PC-3 (cell line): ENCODE results near the gene KIAA1217. TPM values are rescaled to one million over a fixed set of nuclear protein-coding genes. Genes with fewer than 3 reads are reported as not detected.

Experiments
- ATAC-seq: fragments of 200-7000 bp; cut with Tn5 transposase; 2 replicates; pipeline ENCODE4 v1.9.1; 2020; ENCODE audit warnings: mild to moderate bottlenecking, moderate library complexity
- BruUV-seq: library from RNA; stranded (reverse); fragments of 400-500 nt; replicated peaks from 2 replicates; lab custom pipeline; 2021; lab: Mats Ljungman, UMichigan
- CTCF ChIA-PET: fragments of 300-600 bp; sonication (Branson Sonifier 250); formaldehyde crosslinking; loops from one replicate; lab custom pipeline; 2022; ENCODE audit warnings: antibody characterized with exemption; lab: Charles Lee
- POLR2A ChIA-PET: fragments of 300-600 bp; sonication (Branson Sonifier 250); formaldehyde crosslinking; loops from one replicate; lab custom pipeline; 2022; ENCODE audit warnings: antibody characterized with exemption; ENCODE audit not compliant: unreplicated experiment; lab: Charles Lee
- DNase-seq: peaks from one replicate; pipeline ENCODE4 v3.0.0-alpha.2; 2015
- H2AFZ ChIP-seq: fragments of 300-600 bp; sonication (generic); 2 replicates; pipeline ENCODE4 v1.6.0; 2016; ENCODE audit warnings: antibody characterized with exemption, low read length
- H3F3A ChIP-seq: fragments of 300-600 bp; sonication (generic); one replicate; pipeline ENCODE4 v1.6.0; 2017; ENCODE audit warnings: antibody characterized with exemption, low read length, control low read depth, mild to moderate bottlenecking; ENCODE audit not compliant: unreplicated experiment
- H3K27ac ChIP-seq: fragments of 300-600 bp; sonication (generic); 2 replicates; pipeline ENCODE4 v1.5.1; 2016; ENCODE audit warnings: mild to moderate bottlenecking, low read length
- H3K27me3 ChIP-seq: fragments of 300-600 bp; sonication (generic); 2 replicates; pipeline ENCODE4 v1.6.1; 2016; ENCODE audit warnings: low read length, mixed read lengths
- H3K36me3 ChIP-seq: fragments of 300-600 bp; sonication (generic); 2 replicates; pipeline ENCODE4 v1.6.1; 2016; ENCODE audit warnings: low read depth, mixed run types, low read length, mixed read lengths
- H3K4me1 ChIP-seq: fragments of 300-600 bp; sonication (generic); 2 replicates; pipeline ENCODE4 v1.5.1; 2016; ENCODE audit warnings: low read length; ENCODE audit not compliant: insufficient read depth
- H3K4me2 ChIP-seq: fragments of 300-600 bp; sonication (generic); 2 replicates; pipeline ENCODE4 v1.6.0; 2016; ENCODE audit warnings: low read length
- H3K4me3 ChIP-seq: fragments of 300-600 bp; sonication (generic); 2 replicates; pipeline ENCODE4 v1.5.1; 2016; ENCODE audit warnings: mild to moderate bottlenecking, low read length, mixed read lengths
- H3K79me2 ChIP-seq: fragments of 300-600 bp; sonication (generic); 2 replicates; pipeline ENCODE4 v1.6.1; 2017; ENCODE audit warnings: low read length, mixed read lengths
- H3K9ac ChIP-seq: fragments of 300-600 bp; sonication (generic); 2 replicates; pipeline ENCODE4 v1.6.0; 2016; ENCODE audit warnings: mild to moderate bottlenecking, low read length
- H3K9me2 ChIP-seq: fragments of 300-600 bp; sonication (generic); replicated peaks from 2 replicates; pipeline ENCODE4 v1.6.1; 2016; ENCODE audit warnings: mixed run types, low read length, mixed read lengths
- H3K9me3 ChIP-seq: fragments of 300-600 bp; sonication (generic); 2 replicates; pipeline ENCODE4 v1.6.1; 2016; ENCODE audit warnings: low read length, mixed read lengths
- H4K20me1 ChIP-seq: fragments of 300-600 bp; sonication (generic); 2 replicates; pipeline ENCODE4 v1.6.1; 2016; ENCODE audit warnings: low read length, mixed read lengths
- EZH2 ChIP-seq: fragments of 300-600 bp; sonication (generic); IDR thresholded peaks from one replicate; pipeline ENCODE4 v1.6.1; 2017; ENCODE audit warnings: antibody characterized with exemption, mild to moderate bottlenecking, low read length; ENCODE audit not compliant: unreplicated experiment
- EZH2phosphoT487 ChIP-seq: fragments of 300-600 bp; sonication (generic); IDR thresholded peaks from 2 replicates; pipeline ENCODE4 v1.6.1; 2018; ENCODE audit warnings: mild to moderate bottlenecking, antibody characterized with exemption, low read length, borderline replicate concordance
- intact Hi-C: fragments of 100-400 bp; cut with micrococcal nuclease; formaldehyde crosslinking; loops from 2 replicates; pipeline ENCODE4 v1.9.0; 2023
- total RNA-seq: library from RNA; depleted of rRNA; stranded (reverse); fragments of >200 nt; gene quantifications from 2 replicates; pipeline ENCODE4 v1.2.3, GENCODE V29; 2014
- TF ChIP-seq, protein P1 (sequence below): fragments of 300-600 bp; sonication (generic); conservative IDR thresholded peaks from 2 replicates; pipeline ENCODE4 v1.5.1; 2017; ENCODE audit warnings: antibody characterized with exemption, low read depth, mild to moderate bottlenecking, low read length

KIAA1217 gene
- total RNA-seq, 1 experiment from 2014 or later: 16.0 TPM

GRCh38 chr10:24272374-24272773, 63.4 kb downstream of the KIAA1217 start:
- intact Hi-C loops: no loop called here

DNA sequence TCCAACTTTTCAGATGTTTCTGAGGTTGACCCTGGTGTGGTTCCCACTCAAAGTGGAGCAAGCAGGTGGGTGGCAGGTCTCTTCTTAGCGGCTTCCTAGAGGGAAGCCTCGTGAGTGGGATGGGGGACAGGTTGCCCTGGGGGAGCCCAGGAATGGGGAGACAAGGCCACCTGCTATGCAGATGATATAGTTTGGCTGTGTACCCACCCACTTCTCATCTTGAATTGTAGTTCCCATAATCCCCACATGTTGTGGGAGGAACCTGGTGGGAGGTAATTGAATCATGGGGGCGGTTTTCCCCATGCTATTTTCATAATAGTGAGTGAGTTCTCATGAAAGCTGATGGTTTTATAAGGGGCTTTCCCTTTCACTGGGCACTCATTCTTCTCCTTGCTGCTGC, 68.3 kb downstream of the KIAA1217 start:
- no peaks in the 10 kb centered on the region for H3K9me3 ChIP-seq
- BruUV-seq: no TSS peak
- no peak overlapping the region for H3K4me3 ChIP-seq
- no peaks in the 10 kb centered on the region for H3K27me3 ChIP-seq
- ATAC-seq (no peak), DNase-seq (no peak)
- H3F3A ChIP-seq: no peaks in the 10 kb centered on the region
- no peaks in the 10 kb centered on the region for H3K4me1 ChIP-seq
- no peaks in the 10 kb centered on the region for H3K9me2 ChIP-seq
- POLR2A ChIA-PET: no interaction called here
- no peaks in the 10 kb centered on the region for H3K36me3 ChIP-seq
- CTCF ChIA-PET: no interaction called here
- intact Hi-C loops: no loop called here
- no peaks in the 10 kb centered on the region for H4K20me1 ChIP-seq
- no peak overlapping the region for H3K9ac ChIP-seq
- TF ChIP-seq, protein P1, sequence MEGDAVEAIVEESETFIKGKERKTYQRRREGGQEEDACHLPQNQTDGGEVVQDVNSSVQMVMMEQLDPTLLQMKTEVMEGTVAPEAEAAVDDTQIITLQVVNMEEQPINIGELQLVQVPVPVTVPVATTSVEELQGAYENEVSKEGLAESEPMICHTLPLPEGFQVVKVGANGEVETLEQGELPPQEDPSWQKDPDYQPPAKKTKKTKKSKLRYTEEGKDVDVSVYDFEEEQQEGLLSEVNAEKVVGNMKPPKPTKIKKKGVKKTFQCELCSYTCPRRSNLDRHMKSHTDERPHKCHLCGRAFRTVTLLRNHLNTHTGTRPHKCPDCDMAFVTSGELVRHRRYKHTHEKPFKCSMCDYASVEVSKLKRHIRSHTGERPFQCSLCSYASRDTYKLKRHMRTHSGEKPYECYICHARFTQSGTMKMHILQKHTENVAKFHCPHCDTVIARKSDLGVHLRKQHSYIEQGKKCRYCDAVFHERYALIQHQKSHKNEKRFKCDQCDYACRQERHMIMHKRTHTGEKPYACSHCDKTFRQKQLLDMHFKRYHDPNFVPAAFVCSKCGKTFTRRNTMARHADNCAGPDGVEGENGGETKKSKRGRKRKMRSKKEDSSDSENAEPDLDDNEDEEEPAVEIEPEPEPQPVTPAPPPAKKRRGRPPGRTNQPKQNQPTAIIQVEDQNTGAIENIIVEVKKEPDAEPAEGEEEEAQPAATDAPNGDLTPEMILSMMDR: no peak
- no peak for TF ChIP-seq EZH2
- no peak for TF ChIP-seq EZH2phosphoT487
- no peak overlapping the region for H2AFZ ChIP-seq
- no peak overlapping the region for H3K4me2 ChIP-seq
- H3K27ac ChIP-seq: no peak overlapping the region
- H3K79me2 ChIP-seq: no peaks in the 10 kb centered on the region

More at GRCh38 chr10:24272374-24272773, 63.4 kb downstream of the KIAA1217 start:
- no peak overlapping the region for H2AFZ ChIP-seq
- no peaks in the 10 kb centered on the region for H3F3A ChIP-seq
- DNase-seq (no peak), ATAC-seq (no peak)
- no peak overlapping the region for H3K4me2 ChIP-seq
- no peaks in the 10 kb centered on the region for H3K79me2 ChIP-seq
- no peak overlapping the region for H3K4me3 ChIP-seq
- BruUV-seq: no TSS peak
- H3K27ac ChIP-seq: no peak overlapping the region
- no peaks in the 10 kb centered on the region for H4K20me1 ChIP-seq
- H3K36me3 ChIP-seq: no peaks in the 10 kb centered on the region
- POLR2A ChIA-PET: no interaction called here
- CTCF ChIA-PET: no interaction called here
- no peaks in the 10 kb centered on the region for H3K27me3 ChIP-seq
- TF ChIP-seq EZH2phosphoT487 (no peak), EZH2 (no peak)
- TF ChIP-seq, protein P1: no peak
- H3K9ac ChIP-seq: no peak overlapping the region
- H3K9me3 ChIP-seq: no peaks in the 10 kb centered on the region
- no peaks in the 10 kb centered on the region for H3K4me1 ChIP-seq
- H3K9me2 ChIP-seq: no peaks in the 10 kb centered on the region

- ATAC-seq: no peak
- BruUV-seq: no TSS peak
- no peak overlapping the region for H2AFZ ChIP-seq
- H3F3A ChIP-seq: no peaks in the 10 kb centered on the region
- H3K4me3 ChIP-seq: no peak overlapping the region
- ChIA-PET CTCF (no interaction called here), POLR2A (no interaction called here)
- no peaks in the 10 kb centered on the region for H3K79me2 ChIP-seq
- H3K9me2 ChIP-seq: no peaks in the 10 kb centered on the region
- H3K27ac ChIP-seq: no peak overlapping the region
- DNase-seq: no peak
- no peak overlapping the region for H3K9ac ChIP-seq
- TF ChIP-seq EZH2: no peak
- TF ChIP-seq, protein P1: no peak
- H3K9me3 ChIP-seq: no peaks in the 10 kb centered on the region
- H3K4me2 ChIP-seq: no peak overlapping the region
- H3K27me3 ChIP-seq: no peaks in the 10 kb centered on the region
- intact Hi-C loops: no loop called here
- no peaks in the 10 kb centered on the region for H3K36me3 ChIP-seq
- H4K20me1 ChIP-seq: no peaks in the 10 kb centered on the region
- H3K4me1 ChIP-seq: no peaks in the 10 kb centered on the region
Observed at GRCh38 chr10:24277771-24278170, 68.8 kb downstream of the KIAA1217 start.
